GM19043 (cell line): Measurements from ENCODE around the gene HINT3.
"Not testable (repeated sequence)": the region's sequence is repeated elsewhere in the genome, so short reads cannot be mapped to it uniquely, and the experiment has no call there.

Experiments used
- ATAC-seq: cut with Tn5 transposase; IDR thresholded peaks from one replicate; pipeline ENCODE4 v1.9.1; 2021; ENCODE audit warnings: low read depth; ENCODE audit not compliant: unreplicated experiment

HINT3 gene

GRCh38 chr6:125957845-125958244 lies 1.3 kb downstream of the HINT3 start:
- no peak for ATAC-seq

DNA sequence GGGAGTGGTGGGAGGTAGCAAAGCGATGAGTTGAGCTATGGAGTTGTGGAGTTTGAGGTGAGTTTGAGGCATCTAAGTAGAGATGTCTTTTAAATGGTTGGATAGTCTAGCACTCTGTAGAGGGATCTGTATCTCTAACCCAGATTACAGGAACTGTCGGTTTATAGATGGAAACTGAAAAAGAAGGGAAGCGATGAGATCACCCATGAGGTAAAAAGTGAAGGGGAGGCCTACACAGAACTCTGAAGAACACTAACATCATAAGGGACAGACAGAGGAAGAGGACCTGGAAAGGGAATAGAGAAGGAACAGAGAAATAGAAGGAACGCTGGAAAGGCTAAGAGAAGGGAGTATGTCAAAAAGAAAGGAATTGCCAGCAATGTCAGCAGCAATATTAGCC lies 2.5 kb downstream of the HINT3 start:
- ATAC-seq: no peak

GRCh38 chr6:125961117-125961516 lies 4.5 kb downstream of the HINT3 start:
- no peak for ATAC-seq

GRCh38 chr6:125962900-125963497 lies 6.4 kb downstream of the HINT3 start:
- ATAC-seq: no peak

DNA sequence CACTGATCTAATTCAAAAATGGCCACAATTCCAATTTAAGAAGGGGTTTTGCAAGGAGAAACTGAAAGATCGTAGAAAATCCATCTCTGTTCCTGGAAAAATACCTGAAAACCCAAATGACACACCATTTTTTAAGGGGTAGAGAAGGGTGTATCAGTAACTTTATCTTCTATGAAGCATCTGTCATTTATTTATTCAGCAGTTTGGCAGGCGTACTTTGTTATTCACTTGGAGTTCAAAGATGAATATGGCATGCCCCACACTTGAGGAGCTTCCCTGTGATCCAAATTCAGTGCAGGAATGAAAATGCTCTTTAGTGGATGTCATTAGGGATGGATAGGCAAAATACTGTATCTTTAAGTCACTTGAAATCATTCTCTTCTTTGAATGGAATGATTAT lies 7.2 kb downstream of the HINT3 start:
- no peak for ATAC-seq

DNA sequence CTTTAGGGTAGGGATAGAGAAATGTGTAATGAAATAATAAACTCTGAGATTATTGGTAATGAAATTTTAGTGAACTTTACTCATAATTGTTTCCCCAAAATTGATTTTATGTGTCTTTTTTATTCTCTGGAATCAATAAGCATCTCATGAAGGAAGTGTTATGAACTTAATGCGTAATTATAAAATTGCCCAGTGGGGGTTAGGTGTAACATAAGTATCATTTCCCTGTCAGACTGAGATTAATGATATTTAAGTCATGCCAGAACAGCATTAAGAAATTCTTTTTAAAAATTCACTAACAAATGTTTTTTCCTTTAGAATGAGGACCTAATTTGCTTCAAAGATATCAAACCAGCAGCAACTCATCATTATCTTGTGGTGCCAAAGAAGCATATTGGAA lies 10.0 kb downstream of the HINT3 start:
- no peak for ATAC-seq

DNA sequence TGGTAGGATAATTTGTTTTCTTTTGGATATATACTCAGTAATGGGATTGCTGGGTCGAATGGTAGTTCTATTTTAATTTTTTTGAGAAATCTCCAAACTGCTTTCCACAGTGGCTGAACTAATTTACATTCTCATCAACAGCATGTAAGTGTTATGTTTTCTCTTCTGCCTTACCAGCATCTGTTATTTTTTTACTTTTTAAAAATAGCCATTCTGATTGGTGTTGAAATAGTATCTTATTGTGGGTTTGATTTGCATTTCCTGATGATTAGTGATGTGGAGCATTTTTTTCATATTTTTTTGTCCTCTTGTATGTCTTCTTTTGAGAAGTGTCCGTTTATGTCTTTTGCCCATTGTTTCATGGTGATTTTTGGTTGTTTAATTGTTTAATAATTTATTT lies 11.9 kb downstream of the HINT3 start:
- ATAC-seq: no peak

- ATAC-seq: no peak
These were observed 14.2 kb downstream of the HINT3 start for GRCh38 chr6:125970760-125971159.

GRCh38 chr6:125972478-125972877 lies 15.9 kb downstream of the HINT3 start:
- ATAC-seq: not testable (repeated sequence)

DNA sequence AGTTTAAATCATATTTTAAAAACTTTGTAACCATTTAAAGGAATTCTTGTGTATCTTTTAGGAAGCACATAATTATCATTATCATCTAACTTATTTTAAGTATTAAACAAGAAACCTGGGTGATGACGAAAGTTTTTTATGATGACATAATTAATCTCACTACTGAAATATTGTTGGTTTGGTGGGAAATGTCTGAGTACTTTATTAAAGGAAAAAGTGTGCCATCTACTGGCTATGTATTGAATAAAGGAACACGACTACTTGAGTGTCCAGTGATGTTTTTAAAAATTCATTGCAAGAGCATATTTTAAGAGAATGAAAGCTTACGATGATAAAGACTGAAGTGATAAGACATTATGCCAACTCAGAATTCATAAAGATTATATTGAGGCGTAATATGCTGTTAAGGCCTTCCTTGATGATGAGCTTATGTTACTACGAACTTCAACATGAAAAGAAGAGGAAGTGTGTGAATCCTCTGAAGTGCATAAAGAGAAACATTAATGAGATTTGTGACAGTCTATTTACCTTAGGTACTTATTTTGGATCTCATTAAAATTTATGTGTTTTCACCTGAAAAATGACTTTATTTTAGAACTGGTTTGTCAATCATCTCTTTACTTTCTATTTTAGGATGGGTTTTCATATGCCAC lies 17.8 kb downstream of the HINT3 start:
- ATAC-seq: peak; percentile 83

- no peak for ATAC-seq
These were observed 22.5 kb downstream of the HINT3 start for GRCh38 chr6:125979101-125979500.

DNA sequence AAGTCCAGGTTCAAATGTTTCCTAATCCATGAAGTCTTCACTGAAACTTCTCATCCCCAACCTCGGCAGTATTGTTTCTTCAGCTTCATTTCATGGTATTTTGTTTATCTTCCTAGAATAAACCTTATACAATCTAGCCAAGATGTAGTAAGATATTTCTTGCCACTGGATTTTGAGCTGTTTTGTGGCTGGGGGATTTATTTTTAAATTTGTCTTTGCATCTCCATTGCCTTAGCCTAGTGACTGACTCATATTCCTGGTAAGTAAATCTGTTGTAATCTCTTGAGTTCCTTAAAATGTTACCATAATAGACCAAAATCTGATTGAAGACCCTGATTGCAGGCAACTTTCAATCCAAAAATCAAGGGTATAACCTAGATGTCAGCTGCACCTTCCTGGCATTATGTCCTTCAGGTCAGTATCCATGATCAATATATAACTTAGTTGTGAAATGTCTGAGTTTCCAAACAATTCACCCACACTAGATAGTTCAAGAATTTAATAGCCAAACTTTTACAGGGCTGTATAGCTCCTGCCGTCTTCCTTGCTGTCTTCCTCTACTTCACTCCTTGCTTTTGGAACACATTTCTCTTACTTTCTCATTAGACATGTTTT lies 25.1 kb downstream of the HINT3 start:
- ATAC-seq: no peak

- ATAC-seq: no peak
These were observed 26.8 kb downstream of the HINT3 start for GRCh38 chr6:125983246-125983945.

DNA sequence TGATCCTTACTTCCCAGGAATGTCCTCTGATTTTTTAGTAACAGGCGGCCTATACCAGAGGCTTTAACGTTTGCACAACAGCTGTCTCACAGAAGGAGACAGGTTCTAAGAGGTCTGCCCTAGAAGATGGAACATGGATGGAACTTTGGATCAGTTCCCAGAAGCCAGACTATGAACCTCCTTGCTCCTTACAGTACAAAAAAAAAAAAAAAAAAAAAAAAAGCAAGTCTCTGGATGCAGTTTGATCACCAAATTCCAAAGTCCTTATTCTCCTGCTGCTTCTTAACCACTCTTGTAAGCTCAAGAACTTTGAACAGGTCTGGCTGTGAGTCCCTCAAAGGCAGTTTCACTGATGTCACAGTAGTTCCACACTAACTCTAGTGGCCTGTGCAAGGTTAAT lies 27.7 kb downstream of the HINT3 start:
- ATAC-seq: no peak

GRCh38 chr6:125985522-125985921 lies 29.0 kb downstream of the HINT3 start:
- no peak for ATAC-seq

DNA sequence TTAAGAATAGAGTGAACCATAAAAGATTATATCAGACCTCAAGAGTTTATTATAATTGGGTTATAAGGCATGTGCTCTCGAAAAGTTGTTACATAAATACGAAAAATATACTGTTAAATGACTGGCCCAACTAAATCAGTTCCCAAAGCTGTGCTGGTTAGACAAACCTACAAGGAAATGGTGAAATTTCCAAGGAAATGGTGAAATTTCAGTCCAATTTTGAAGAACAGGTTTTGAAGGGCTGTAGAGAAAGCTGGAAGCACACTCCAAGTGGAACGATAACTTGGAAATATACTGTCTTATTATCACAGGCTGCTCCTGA lies 29.4 kb downstream of the HINT3 start:
- ATAC-seq: no peak

GRCh38 chr6:125986301-125987025 lies 29.9 kb downstream of the HINT3 start, which contains the start of gene TRMT11:
Gene TRMT11, plus strand, starts transcription at chr6:125986540. Its CDS starts 11 bp downstream, at chr6:125986551.
- ATAC-seq: peak; percentile 95

DNA sequence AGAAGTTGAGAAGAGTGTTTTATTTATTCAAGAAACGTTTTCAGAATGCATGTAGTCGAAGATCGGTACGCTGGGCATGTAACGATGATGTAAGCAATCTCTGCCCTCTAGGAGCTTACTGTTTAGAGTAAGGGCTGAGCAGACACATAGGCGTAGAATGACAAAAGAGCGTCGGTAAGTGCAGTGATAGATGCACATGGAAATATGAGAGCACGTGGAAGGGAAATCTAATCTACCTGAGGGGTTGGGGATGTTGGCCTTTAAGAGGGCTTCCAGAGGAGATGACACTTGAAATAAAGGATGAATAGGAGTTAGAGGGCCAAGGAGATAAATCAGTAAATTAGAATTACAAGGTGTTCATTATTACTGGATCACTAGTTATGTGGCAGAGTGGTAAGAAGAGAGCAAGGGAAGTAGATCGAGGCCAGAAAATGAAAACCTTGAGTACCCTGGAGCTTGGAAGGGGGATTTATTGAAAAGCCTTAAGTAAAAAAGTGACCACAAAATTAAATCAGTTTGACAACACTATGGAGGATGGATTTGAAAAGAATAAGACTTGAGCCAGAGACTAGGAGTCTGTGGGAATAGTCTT lies 30.6 kb downstream of the HINT3 start:
- ATAC-seq: peak; percentile 5

- no peak for ATAC-seq
These were observed 31.7 kb downstream of the HINT3 start for GRCh38 chr6:125988280-125988679.

- ATAC-seq: no peak
These were observed 33.1 kb downstream of the HINT3 start for GRCh38 chr6:125989631-125990030.

GRCh38 chr6:125991653-125992052 lies 35.1 kb downstream of the HINT3 start:
- no peak for ATAC-seq
